ENCODE measurements around the gene CYP39A1. TPM values are rescaled to one million over a fixed set of nuclear protein-coding genes. Genes with fewer than 3 reads are reported as not detected.

Gene CYP39A1
- total RNA-seq, 1 experiment from 2014 or later: not detected

DNA sequence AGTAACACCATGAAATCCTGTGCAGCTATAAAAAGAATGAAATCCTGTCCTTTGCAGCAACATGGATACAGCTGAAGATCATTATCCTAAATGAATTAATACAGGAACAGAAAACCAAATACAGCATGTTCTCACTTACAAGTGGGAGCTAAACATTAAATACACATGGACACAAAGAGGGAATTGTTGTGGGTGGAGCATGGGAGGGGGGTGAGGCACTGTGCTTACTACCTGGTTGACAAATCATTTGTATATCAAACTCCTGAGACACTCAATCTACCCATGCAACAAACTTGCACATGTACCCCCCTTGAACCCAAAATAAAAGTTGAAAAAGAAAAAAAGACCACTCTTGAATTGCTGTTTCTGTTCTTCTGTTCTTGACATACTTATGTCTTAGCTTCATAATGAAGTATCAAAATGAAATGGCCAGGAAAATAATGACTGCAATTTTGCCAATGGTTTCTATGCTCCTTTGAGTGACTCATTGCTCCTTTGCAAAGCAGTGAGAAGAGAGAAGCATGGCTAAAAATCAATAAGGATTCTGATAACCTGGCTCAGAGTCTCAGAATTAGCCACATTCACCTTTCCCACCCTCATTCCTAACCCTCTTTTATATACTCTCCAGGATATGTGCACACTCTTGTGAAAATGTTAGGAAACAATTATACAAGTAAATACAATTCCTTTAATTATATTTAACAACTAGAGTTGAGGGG, 71.0 kb downstream of the CYP39A1 start:
- no peak overlapping the region for H3K4me3 ChIP-seq (ENCODE audit: low read depth, low read length, poor library complexity, severe bottlenecking)
- CTCF ChIA-PET: no interaction called here
- POLR2A ChIA-PET (ENCODE audit: low non-redundant PET): no interaction called here

DNA sequence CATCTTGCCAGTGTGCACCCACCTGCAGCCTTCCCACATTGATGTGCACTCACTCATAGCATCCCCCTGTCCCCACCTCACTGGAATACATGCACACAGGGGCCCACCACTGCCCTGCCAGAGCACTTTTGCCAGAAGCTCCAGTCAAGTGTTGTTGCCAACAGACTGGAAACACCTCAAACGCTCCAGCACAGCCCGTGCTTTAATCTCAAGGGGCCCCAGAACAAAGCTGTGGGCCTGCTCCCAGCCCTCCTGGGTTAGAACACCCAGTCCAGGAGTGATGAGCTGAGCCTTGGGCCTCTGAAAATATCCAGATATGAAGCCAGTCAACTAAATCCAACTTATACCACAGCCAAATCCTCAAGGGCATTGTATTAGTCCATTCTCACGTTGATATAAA, 77.1 kb downstream of the CYP39A1 start:
- Histone ChIP-seq H3K27me3 (replicated peaks; ENCODE audit: insufficient read depth, low read depth, low read length, poor library complexity) (no peaks in the 10 kb centered on the region), H3K4me3 (ENCODE audit: low read depth, low read length, poor library complexity, severe bottlenecking) (no peak overlapping the region), H3K4me1 (ENCODE audit: insufficient read depth, low read length, poor library complexity, severe bottlenecking) (no peaks in the 10 kb centered on the region), H3K27ac (ENCODE audit: low read depth, low read length, poor library complexity, severe bottlenecking) (no peak overlapping the region), H3K9me3 (ENCODE audit: low read depth, low read length, poor library complexity, severe bottlenecking) (no peaks in the 10 kb centered on the region), H3K36me3 (ENCODE audit: insufficient read depth, low read length, poor library complexity, severe bottlenecking) (no peaks in the 10 kb centered on the region)
- TF ChIP-seq, protein P1, sequence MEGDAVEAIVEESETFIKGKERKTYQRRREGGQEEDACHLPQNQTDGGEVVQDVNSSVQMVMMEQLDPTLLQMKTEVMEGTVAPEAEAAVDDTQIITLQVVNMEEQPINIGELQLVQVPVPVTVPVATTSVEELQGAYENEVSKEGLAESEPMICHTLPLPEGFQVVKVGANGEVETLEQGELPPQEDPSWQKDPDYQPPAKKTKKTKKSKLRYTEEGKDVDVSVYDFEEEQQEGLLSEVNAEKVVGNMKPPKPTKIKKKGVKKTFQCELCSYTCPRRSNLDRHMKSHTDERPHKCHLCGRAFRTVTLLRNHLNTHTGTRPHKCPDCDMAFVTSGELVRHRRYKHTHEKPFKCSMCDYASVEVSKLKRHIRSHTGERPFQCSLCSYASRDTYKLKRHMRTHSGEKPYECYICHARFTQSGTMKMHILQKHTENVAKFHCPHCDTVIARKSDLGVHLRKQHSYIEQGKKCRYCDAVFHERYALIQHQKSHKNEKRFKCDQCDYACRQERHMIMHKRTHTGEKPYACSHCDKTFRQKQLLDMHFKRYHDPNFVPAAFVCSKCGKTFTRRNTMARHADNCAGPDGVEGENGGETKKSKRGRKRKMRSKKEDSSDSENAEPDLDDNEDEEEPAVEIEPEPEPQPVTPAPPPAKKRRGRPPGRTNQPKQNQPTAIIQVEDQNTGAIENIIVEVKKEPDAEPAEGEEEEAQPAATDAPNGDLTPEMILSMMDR (conservative IDR thresholded peaks at IDR 0.05; ENCODE audit: low read depth, low read length): no peak
- no peak for TF ChIP-seq EZH2 (IDR thresholded peaks at IDR 0.05; ENCODE audit: borderline replicate concordance, low read depth, low read length, poor library complexity, severe bottlenecking)
- DNase-seq (ENCODE audit: low spot score): no peak
- ChIA-PET POLR2A (ENCODE audit: low non-redundant PET) (no interaction called here), CTCF (no interaction called here)
- BruUV-seq (replicated peaks): no TSS peak
- intact Hi-C loops (cut with micrococcal nuclease; ENCODE audit: unreplicated experiment): no loop called here

More for the DNA sequence above, 71.0 kb downstream of the CYP39A1 start:
- Histone ChIP-seq H3K9me3 (ENCODE audit: low read depth, low read length, poor library complexity, severe bottlenecking) (no peaks in the 10 kb centered on the region), H3K4me1 (ENCODE audit: insufficient read depth, low read length, poor library complexity, severe bottlenecking) (no peaks in the 10 kb centered on the region), H3K36me3 (ENCODE audit: insufficient read depth, low read length, poor library complexity, severe bottlenecking) (no peaks in the 10 kb centered on the region), H3K27me3 (replicated peaks; ENCODE audit: insufficient read depth, low read depth, low read length, poor library complexity) (no peaks in the 10 kb centered on the region), H3K27ac (ENCODE audit: low read depth, low read length, poor library complexity, severe bottlenecking) (no peak overlapping the region)
- DNase-seq (ENCODE audit: low spot score): no peak
- BruUV-seq (replicated peaks): no TSS peak
- intact Hi-C loops (cut with micrococcal nuclease; ENCODE audit: unreplicated experiment): no loop called here
- no peak for TF ChIP-seq EZH2 (IDR thresholded peaks at IDR 0.05; ENCODE audit: borderline replicate concordance, low read depth, low read length, poor library complexity, severe bottlenecking)
- TF ChIP-seq, protein P1 (conservative IDR thresholded peaks at IDR 0.05; ENCODE audit: low read depth, low read length): no peak

DNA sequence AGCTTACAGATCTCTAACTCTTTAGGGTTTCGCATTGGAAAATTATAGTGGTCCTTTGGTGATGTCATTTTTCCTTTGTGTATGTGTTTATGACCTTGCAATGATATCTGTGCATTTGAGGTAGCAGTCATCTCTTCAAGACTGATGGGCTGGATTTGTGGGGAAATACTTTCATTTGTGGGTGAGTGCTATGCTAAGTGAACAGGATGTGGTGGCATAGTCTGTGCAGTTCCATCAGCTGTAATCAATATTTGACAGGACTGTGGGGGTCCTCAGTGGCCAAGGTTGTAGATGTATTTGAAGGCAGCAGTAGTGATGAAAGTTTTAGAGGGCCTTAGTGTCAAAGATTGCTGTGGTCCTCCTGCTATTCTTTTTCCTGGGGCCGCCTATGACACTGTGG, 79.5 kb downstream of the CYP39A1 start:
- intact Hi-C loops (cut with micrococcal nuclease; ENCODE audit: unreplicated experiment): no loop called here
- ChIA-PET POLR2A (ENCODE audit: low non-redundant PET) (no interaction called here), CTCF (no interaction called here)
- H3K27me3 ChIP-seq (replicated peaks; ENCODE audit: insufficient read depth, low read depth, low read length, poor library complexity): no peaks in the 10 kb centered on the region
- DNase-seq (ENCODE audit: low spot score): no peak
- no peaks in the 10 kb centered on the region for H3K4me1 ChIP-seq (ENCODE audit: insufficient read depth, low read length, poor library complexity, severe bottlenecking)
- H3K27ac ChIP-seq (ENCODE audit: low read depth, low read length, poor library complexity, severe bottlenecking): no peak overlapping the region
- TF ChIP-seq EZH2 (IDR thresholded peaks at IDR 0.05; ENCODE audit: borderline replicate concordance, low read depth, low read length, poor library complexity, severe bottlenecking): no peak
- TF ChIP-seq, protein P1 (conservative IDR thresholded peaks at IDR 0.05; ENCODE audit: low read depth, low read length): no peak
- no peak overlapping the region for H3K4me3 ChIP-seq (ENCODE audit: low read depth, low read length, poor library complexity, severe bottlenecking)
- no TSS peak for BruUV-seq (replicated peaks)
- no peaks in the 10 kb centered on the region for H3K36me3 ChIP-seq (ENCODE audit: insufficient read depth, low read length, poor library complexity, severe bottlenecking)
- H3K9me3 ChIP-seq (ENCODE audit: low read depth, low read length, poor library complexity, severe bottlenecking): no peaks in the 10 kb centered on the region
